Stimulated activated naive CD8-positive, alpha-beta T cell treated with anti-CD3 and anti-CD28 coated beads, Interleukin-15, Interleukin-2, amounts not matched to agents 100 ng/mL and 50 ng/mL, for 24 hours (primary cell): ENCODE results near the gene CD151.

Source experiments
- H3K27ac Mint-ChIP-seq: one replicate; pipeline ENCODE4 v1.8.0; 2021; ENCODE audit warnings: mild to moderate bottlenecking, mixed read lengths
- H3K27me3 Mint-ChIP-seq: one replicate; pipeline ENCODE4 v1.8.0; 2021; ENCODE audit warnings: mixed read lengths
- H3K36me3 Mint-ChIP-seq: one replicate; pipeline ENCODE4 v1.8.0; 2021; ENCODE audit warnings: low read depth, mixed read lengths
- H3K4me1 Mint-ChIP-seq: one replicate; pipeline ENCODE4 v1.8.0; 2021; ENCODE audit warnings: low read depth, mixed read lengths
- H3K4me3 Mint-ChIP-seq: one replicate; pipeline ENCODE4 v1.8.0; 2021; ENCODE audit warnings: mild to moderate bottlenecking, mixed read lengths
- H3K9me3 Mint-ChIP-seq: one replicate; pipeline ENCODE4 v1.8.0; 2021; ENCODE audit warnings: mixed read lengths

CD151 gene

GRCh38 chr11:848380-848931, 15.7 kb downstream of the CD151 start:
- H3K4me1 Mint-ChIP-seq: peaks cover 17% of the 10 kb centered on the region
- no peaks in the 10 kb centered on the region for H3K27me3 Mint-ChIP-seq
- H3K9me3 Mint-ChIP-seq: no peaks in the 10 kb centered on the region
- H3K36me3 Mint-ChIP-seq: no peaks in the 10 kb centered on the region
- peak overlapping the region; percentile 37 for H3K4me3 Mint-ChIP-seq
- H3K27ac Mint-ChIP-seq: no peak overlapping the region

- Mint-ChIP-seq H3K4me1 (peaks cover 10% of the 10 kb centered on the region), H3K36me3 (no peaks in the 10 kb centered on the region), H3K4me3 (peak overlapping the region; percentile 63), H3K27me3 (no peaks in the 10 kb centered on the region), H3K27ac (no peak overlapping the region), H3K9me3 (no peaks in the 10 kb centered on the region)
These were observed 16.5 kb downstream of the CD151 start for GRCh38 chr11:849104-849824.

- no peaks in the 10 kb centered on the region for H3K27me3 Mint-ChIP-seq
- peak overlapping the region; percentile 53 for H3K4me3 Mint-ChIP-seq
- no peaks in the 10 kb centered on the region for H3K36me3 Mint-ChIP-seq
- no peaks in the 10 kb centered on the region for H3K9me3 Mint-ChIP-seq
- peaks cover 5% of the 10 kb centered on the region for H3K4me1 Mint-ChIP-seq
- no peak overlapping the region for H3K27ac Mint-ChIP-seq
These were observed 17.4 kb downstream of the CD151 start for GRCh38 chr11:849951-850774.

GRCh38 chr11:850775-851763, 18.3 kb downstream of the CD151 start:
- Mint-ChIP-seq H3K4me3 (no peak overlapping the region), H3K36me3 (no peaks in the 10 kb centered on the region), H3K27ac (no peak overlapping the region), H3K9me3 (no peaks in the 10 kb centered on the region), H3K27me3 (no peaks in the 10 kb centered on the region), H3K4me1 (peaks cover 5% of the 10 kb centered on the region)

- Mint-ChIP-seq H3K36me3 (no peaks in the 10 kb centered on the region), H3K27me3 (no peaks in the 10 kb centered on the region), H3K4me3 (no peak overlapping the region), H3K9me3 (no peaks in the 10 kb centered on the region), H3K4me1 (peaks cover 8% of the 10 kb centered on the region), H3K27ac (no peak overlapping the region)
These were observed 20.0 kb downstream of the CD151 start for GRCh38 chr11:852762-853161.

GRCh38 chr11:853682-854448, 21.1 kb downstream of the CD151 start:
- peaks cover 4% of the 10 kb centered on the region for H3K4me1 Mint-ChIP-seq
- no peak overlapping the region for H3K27ac Mint-ChIP-seq
- H3K36me3 Mint-ChIP-seq: no peaks in the 10 kb centered on the region
- no peaks in the 10 kb centered on the region for H3K9me3 Mint-ChIP-seq
- no peak overlapping the region for H3K4me3 Mint-ChIP-seq
- no peaks in the 10 kb centered on the region for H3K27me3 Mint-ChIP-seq

GRCh38 chr11:854601-855329, 22.0 kb downstream of the CD151 start:
- no peak overlapping the region for H3K4me3 Mint-ChIP-seq
- H3K9me3 Mint-ChIP-seq: no peaks in the 10 kb centered on the region
- no peaks in the 10 kb centered on the region for H3K36me3 Mint-ChIP-seq
- no peaks in the 10 kb centered on the region for H3K27me3 Mint-ChIP-seq
- H3K4me1 Mint-ChIP-seq: peaks cover 3% of the 10 kb centered on the region
- H3K27ac Mint-ChIP-seq: no peak overlapping the region

GRCh38 chr11:855330-855674, 22.6 kb downstream of the CD151 start:
- H3K27me3 Mint-ChIP-seq: no peaks in the 10 kb centered on the region
- H3K9me3 Mint-ChIP-seq: no peaks in the 10 kb centered on the region
- H3K36me3 Mint-ChIP-seq: no peaks in the 10 kb centered on the region
- no peak overlapping the region for H3K4me3 Mint-ChIP-seq
- H3K4me1 Mint-ChIP-seq: peaks cover 3% of the 10 kb centered on the region
- H3K27ac Mint-ChIP-seq: no peak overlapping the region

- Mint-ChIP-seq H3K27ac (no peak overlapping the region), H3K4me1 (peaks cover 3% of the 10 kb centered on the region), H3K27me3 (no peaks in the 10 kb centered on the region), H3K36me3 (no peaks in the 10 kb centered on the region), H3K4me3 (no peak overlapping the region), H3K9me3 (no peaks in the 10 kb centered on the region)
These were observed 23.0 kb downstream of the CD151 start for GRCh38 chr11:855796-856195.

GRCh38 chr11:856397-856796, 23.6 kb downstream of the CD151 start:
- no peaks in the 10 kb centered on the region for H3K9me3 Mint-ChIP-seq
- no peaks in the 10 kb centered on the region for H3K27me3 Mint-ChIP-seq
- no peak overlapping the region for H3K27ac Mint-ChIP-seq
- H3K36me3 Mint-ChIP-seq: no peaks in the 10 kb centered on the region
- H3K4me3 Mint-ChIP-seq: no peak overlapping the region
- peaks cover 3% of the 10 kb centered on the region for H3K4me1 Mint-ChIP-seq

GRCh38 chr11:858053-858761, 25.5 kb downstream of the CD151 start:
- H3K27ac Mint-ChIP-seq: no peak overlapping the region
- H3K36me3 Mint-ChIP-seq: no peaks in the 10 kb centered on the region
- no peaks in the 10 kb centered on the region for H3K27me3 Mint-ChIP-seq
- no peaks in the 10 kb centered on the region for H3K9me3 Mint-ChIP-seq
- H3K4me3 Mint-ChIP-seq: no peak overlapping the region
- H3K4me1 Mint-ChIP-seq: peaks cover 3% of the 10 kb centered on the region

GRCh38 chr11:858762-859339, 26.1 kb downstream of the CD151 start:
- H3K27ac Mint-ChIP-seq: no peak overlapping the region
- no peaks in the 10 kb centered on the region for H3K27me3 Mint-ChIP-seq
- no peak overlapping the region for H3K4me3 Mint-ChIP-seq
- no peaks in the 10 kb centered on the region for H3K36me3 Mint-ChIP-seq
- no peaks in the 10 kb centered on the region for H3K9me3 Mint-ChIP-seq
- peaks cover 3% of the 10 kb centered on the region for H3K4me1 Mint-ChIP-seq
